NCI-H1436 (cell line): Measurements from ENCODE around the gene DDAH1.

ENCODE experiments used
- DNase-seq: peaks from one replicate; lab custom pipeline; 2025; lab: John Stamatoyannopoulos, UW

DDAH1 gene

DNA sequence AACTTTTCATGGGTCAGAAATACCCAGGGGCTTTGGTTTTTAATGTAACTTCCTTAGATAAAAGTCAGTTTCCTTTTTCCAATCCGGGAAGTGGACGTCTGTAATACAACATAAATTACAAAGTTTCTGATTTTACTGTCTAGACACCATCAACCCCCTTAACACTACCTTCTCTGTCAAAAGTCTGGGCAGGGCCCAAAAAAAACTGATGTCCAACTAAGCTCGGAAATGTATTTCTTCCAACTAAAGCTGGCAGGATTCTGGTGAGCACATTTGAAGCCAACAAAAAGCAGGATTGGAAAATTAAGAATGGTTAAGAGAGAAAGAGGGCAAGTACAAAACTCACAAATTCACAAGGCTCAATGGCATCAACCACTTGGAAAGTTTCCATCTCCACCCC is 24.3 kb downstream of the DDAH1 start:
- no peak for DNase-seq

DNA sequence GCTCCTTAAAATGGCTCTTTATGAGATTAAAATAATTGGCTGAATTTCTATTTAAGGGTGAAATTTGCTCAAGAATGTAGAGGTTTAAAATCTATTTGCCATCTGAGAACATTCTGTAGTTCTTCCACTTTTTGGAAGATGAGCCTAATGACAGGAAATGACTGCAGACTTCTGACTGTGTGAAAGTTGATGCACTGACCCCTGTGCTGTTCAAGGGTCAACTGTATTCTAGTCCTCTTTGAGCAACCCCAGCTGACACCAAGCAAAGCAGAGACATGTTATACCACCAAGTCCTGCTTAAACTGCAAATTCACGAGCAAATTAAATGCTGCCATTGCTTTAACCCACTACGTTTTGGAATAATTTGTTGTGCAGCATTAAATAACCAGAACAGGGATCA is 26.6 kb downstream of the DDAH1 start:
- DNase-seq, result no peak

DNA sequence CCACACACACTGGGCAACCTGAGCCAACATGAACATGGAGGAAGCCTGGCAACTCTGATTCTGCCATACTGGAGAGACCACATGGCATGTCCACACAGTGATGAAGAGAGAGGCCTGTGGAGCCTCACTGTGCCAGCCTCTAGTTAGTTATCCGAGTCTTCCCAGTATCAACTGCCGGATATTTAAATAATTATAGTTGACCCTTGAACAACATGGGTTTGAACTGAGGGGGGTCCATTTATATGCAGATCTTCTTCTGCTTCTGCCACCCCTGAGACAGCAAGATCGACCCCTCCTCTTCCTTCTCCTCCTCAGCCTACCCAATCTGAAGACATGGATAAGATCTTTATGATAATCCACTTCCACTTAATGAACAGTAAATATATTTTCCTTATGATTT is 27.8 kb downstream of the DDAH1 start:
- no peak for DNase-seq

DNA sequence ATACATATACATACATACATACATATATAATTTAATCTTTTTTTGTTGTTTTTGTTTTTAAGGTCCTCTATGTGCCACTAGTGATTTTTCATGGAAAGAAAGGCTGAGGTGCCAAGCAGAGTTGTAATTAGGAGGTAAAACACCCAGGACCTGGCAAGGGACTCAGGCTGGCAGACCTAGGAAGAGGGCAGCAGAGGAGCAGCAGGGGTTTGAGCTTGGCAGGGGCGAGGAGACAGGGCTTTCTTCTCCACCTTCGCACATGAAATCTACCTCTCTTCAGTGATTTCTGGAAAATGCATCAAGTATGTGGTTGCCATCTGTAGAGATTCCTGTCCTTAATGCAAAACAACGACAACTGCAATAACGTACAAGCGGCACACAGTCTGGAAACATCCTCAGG is 31.9 kb downstream of the DDAH1 start:
- DNase-seq, result no peak

DNA sequence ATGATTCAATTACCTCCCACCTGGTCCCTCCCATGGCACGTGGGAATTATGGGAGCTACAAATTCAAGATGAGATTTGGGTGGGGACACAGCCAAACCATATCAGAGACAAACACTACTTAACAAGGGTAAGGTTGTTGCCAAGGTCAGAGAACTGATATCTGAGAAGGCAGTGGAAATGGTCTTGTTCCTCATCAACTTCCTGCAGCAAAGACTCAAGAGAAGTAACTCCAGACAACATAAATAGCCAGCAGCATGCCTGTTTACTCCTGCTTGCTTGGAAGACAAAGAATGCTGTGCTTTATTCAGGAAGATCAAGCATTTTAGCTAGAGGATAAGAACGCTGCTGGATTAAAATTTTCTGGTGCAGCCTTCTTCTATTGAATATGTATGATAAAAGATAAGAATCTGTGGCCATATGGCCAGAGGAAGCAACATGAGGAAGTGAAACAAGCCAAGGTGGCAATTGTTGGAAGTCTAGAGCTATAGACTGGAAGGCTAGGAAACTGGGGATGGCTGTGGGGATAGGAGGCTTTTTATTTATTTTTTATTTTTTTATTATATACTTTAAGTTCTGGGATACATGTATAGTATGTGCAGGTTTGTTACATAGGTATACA is 36.4 kb downstream of the DDAH1 start:
- no peak for DNase-seq

DNA sequence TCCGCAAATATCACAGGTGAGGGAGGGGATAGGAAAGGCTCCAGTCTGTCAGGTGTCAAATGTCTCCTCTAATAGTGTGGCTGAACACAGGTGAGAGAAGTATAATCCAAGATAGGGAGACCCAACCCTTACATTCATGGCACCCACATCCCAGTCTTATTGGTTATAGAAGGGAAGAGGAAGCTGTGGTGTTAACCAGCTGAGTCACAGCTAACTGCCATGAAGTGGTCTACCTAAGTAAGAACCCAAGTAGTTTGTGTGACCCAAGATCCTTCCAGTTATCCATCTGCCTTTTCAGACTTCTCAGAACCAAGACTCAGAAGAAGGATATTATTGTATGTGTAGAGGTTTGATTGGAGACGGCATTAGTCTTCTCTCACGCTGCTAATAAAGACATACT is 37.1 kb downstream of the DDAH1 start:
- DNase-seq, result no peak

DNA sequence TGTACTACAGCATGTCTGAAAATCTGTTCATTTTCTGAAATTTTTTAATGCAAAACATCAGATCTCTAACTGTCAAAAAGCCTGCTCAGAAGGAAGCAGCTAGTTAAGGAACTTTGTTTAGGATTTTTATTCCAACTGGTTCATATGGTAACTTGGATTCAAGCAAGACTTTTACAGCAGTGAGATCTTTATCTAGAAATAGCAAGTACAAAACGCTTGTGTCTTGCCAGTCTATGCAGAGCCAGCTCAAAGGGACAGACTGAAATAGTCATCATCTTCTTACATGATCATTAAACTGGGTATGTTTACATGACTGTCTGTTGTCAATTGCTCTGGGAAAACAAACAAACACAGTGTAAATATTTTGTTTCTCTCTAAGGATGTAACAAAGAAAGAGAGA is 37.6 kb downstream of the DDAH1 start:
- DNase-seq, result no peak

DNA sequence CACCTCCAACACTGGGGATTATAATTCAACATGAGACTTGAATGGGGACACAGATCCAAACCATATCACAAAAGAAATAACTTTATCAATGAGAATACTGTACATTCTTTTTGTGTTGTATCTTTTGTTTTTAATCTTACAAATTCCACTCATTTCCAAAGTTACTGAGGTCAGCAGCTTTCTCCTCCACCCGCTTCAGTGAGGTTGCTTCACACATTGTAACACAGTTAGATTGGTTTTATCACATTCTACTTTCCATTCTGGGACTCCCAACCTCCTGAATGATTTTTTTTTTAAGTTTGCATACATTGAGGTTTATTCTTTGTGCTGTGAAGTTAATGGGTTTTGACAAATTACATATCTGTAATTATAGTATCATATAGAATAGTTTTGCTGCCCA is 43.8 kb downstream of the DDAH1 start:
- DNase-seq, result no peak

DNA sequence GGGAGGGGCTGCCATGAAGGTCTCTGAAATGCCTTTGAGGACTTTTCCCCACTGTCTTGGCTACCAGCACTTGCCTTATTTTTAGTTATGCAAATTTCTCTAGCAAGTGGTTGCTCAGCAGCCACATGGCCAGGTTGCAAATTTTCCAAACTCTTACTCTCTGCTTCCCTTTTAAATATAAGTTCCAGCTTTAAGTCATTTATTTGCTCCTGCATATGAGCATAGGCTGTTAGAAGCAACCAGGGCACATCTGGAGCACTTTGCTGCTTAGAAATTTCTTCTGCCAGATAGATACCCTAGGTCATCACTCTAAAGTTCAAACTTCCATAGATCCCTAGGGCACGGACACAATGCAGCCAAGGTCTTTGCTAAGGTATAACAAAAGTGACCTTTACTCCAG is 44.8 kb downstream of the DDAH1 start:
- DNase-seq, result no peak

DNA sequence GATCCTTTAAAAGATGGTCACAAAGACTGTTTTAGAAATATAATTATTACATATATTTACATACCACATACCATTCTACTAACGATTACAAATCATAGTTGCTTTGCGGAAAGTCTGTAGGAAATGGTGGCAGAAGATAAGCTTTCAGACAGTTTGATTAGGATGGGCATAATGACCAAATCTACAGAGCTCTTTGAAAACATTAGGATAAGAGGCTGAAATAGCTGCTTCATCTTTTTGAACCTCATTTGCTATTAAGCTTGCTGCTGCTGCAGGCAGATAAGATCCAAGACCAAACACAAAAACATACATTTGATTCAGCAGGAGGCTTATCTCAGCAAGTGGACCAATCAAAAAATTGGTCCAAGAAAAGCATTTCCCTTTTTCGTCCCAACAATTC is 47.1 kb downstream of the DDAH1 start:
- no peak for DNase-seq

DNA sequence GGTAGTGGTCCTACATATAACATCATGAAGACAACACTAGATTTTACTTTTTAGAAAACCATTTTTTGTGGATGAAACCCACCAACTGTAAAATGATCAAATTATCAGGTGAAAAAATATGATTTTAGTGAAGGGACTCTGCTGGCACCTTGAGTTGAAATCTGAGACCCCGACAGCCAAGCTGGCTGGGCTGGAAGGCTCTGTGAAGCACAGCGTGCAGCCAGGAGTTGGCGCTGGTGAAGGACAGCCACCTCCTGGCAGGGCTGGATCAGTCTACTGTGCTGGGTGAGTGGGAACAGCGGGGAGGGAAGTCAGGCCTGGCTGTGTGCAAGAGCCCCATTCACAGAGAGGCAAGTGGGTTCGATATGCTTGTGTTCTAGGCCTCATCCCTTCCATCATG is 47.9 kb downstream of the DDAH1 start:
- DNase-seq, result no peak

DNA sequence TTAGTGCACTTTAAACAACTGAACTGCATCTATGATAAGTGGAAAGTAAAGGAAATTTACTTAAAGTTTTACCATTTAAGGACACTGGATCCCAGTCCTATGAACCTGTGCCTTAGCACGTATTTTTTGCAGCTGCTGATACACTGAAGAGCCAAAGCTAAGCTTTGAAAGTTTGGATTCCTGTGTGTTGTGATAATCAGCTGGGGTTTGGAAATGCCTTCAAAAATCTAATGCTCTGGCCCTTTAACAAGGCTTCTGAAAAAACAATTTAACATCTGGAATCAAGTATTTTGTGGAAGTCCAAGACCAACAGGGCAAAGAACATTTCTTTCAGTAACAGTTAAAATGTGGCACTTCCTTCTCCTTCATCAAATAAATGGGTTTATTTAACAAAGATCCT is 51.8 kb downstream of the DDAH1 start:
- DNase-seq, result no peak

DNA sequence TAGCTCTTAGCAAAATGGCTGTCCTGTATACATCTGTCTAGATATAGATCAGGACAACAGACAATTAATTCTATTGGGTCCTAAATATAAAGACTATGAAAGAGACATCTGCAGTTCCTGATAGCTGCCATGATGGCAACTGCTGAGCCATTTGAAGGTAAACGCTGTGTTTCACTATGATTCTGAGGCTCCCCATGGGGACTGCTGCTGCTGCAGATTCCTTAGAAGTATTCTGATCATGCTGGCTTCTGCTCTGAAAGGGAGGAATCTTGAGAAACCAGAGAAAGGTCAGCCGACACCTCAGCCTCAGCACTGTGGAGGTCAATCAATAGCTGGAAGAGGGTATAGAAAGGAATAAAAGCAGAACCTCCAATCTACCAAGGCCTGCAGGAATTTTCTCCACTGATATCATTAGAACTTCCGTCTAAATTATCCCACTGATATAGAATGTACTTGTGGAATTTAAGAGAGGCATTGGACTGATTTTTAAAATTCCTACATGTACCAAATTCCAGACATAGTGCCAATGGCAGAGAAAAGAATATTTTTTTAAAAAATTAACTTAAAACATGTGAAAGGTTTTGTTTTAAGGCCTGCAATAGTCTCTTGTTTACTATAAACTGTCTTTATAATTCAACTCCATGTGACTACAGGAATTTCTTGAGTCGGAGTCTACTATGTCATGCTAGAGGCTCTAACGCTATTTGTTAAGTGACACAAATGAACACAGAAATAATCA is 53.2 kb downstream of the DDAH1 start:
- DNase-seq, result no peak

DNA sequence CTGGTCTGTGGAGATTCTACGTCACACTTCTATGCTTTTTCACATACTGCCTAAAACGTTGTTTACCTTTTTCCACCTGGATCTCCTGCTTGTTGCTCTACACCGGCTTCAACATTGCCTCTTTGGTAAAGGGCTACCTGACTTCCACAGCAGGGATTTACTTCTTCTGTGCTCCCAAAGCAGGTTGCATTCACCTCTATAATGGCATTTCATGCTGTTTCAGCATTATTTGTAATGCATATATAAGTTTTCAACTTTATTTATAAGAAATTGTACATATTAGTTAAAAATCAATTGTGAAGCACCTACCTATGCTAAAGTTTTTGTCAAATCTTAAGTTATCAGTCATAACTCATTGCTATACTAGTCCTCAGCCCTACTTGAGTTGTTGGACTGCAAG is 55.4 kb downstream of the DDAH1 start:
- no peak for DNase-seq

DNA sequence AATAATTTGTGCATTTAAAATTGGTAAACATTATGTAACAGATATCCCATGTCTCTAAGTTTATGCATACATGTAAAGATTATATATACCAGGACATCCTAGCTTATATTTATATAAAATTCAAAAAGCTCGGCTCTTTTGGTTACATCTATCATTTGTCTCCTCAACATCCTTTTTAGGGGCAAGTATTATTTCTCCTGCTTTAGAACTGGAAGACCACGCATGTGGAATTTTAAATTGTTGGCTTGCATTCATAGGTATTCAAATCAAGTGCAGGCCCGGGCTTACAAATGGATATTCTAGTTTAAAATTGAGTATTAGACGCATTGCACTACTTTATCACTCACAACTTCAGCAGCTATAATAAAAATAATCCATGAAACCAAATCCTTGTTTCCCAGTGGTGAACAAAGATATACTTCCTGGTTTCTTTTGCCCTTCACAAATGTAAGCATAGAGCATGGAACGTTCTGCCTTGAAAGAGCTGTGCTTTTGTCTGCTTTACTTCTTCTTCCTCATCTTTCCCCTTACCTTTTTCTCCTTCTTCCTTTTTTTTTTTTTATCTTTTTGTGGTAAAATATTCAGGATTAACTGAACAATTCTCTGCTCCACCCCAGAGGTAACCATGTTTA is 57.1 kb downstream of the DDAH1 start:
- no peak for DNase-seq

DNA sequence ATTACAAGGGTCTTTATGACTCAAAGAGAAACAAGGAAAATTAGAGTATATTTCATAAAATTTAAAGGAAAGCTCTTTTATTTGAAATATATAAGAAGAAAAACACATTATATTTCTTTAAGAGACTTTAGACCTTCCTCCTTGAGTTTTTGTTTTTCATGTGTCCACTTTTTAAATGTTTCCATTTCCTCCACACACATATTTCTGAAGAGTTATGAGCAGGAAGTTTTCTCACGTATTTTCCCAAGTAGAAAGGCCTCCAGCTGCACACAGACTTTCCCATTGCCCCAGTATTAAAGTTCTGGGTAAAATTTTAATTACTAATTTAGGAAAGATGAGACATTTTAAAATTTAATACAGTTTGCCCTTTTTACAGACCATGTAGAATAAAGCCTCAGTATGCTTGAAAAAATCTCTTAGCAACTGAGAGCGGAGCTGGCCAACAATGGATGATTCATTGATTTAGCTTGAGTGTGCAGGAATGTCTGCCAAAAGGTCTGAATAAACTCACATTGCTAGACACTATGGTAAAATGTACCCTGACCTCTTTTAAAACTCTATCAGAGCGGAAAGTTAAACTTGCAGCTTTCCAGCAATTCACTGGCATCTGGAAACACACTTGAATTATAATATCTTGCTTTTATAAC is 57.9 kb downstream of the DDAH1 start:
- no peak for DNase-seq

DNA sequence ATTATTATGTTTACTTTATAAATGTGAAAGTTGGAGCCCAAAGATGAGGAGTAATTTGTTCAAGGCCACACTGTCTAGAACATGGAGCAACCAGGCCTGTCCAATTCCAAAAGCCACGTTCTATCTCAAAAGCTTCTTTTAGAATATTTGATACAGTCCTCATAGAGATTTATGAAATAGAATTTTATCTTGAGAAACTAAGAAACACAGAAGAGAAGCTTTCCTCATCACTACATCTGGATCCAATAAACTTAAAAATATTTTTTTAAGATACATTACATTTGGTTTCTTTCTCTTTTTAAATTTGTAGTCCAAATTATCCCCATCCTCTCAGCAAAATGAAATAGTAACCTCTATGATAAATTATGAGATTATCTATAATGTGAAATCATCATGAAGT is 58.9 kb downstream of the DDAH1 start:
- DNase-seq, result no peak

DNA sequence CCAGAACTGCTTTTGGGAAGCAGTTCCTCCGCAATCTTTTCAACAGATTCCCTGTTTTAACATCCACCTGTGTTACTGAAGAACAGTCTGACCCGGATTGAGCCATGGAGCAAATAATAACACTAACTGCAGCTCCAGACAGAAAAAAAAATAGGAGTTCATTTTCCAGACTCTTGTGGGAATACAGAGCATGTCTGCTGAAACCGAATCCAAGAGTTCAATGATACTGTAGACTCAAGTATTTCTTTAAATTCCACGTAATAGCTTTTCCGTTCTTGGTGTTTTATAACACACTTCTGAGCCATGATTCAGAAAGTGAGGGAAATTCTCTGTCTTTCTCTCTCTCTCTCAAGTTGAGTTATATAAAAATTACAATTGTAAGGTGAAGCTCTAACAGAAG is 60.6 kb downstream of the DDAH1 start:
- DNase-seq, result no peak

DNA sequence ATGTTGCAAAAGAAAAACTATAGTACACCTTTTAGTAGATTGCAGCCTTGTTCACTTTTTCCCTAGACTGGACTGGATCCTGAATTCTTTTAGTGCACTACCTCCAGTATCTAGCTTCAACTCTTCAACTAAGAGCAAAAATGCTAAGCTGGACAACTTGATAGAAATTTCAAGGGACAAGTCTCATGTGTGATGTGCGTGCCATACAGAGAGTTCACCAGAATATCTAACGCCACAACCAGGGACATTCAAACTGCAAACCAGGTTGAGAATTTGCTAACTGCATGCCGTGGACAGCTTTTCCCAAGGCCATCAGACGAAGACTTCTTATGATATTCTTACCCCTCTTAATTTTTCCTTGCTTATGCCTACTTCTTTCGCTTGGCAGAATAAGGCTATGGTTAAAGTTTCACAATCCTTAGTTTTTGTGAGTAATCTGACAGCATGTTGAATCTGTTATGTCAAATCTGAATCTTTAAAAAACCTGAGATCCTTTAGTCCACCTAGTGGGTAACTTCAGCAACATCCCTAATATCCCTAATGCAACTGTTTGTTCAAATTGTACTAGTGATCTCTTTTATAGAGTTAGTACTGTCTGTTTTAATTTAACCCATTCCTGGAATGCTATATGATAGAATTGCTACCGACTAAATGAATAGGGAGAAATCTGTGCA is 66.4 kb downstream of the DDAH1 start:
- no peak for DNase-seq

DNA sequence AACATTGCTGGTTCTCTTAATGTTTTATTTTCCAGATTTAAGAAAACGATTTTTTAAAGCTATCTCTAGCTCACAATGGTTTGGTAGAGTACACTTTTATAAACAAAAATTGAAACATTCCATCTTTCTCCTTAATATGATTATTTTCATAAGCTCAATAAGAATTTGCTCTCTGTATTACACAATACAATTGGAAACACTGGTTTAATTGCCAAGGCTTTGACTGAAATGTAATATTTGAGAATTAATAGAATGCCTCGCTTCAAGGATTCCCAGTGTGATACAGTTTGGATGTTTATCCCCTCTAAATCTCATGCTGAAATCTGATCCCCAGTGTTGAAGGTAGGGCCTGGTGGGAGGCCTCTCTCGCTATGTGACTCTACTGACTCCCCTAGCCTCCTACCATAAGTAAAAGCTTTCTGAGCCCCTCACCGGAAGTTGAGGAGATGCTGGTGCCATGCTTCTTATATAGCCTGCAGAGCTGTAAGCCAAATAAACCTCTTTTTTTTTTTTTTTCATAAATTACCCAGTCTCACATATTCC is 67.4 kb downstream of the DDAH1 start:
- DNase-seq, result no peak

DNA sequence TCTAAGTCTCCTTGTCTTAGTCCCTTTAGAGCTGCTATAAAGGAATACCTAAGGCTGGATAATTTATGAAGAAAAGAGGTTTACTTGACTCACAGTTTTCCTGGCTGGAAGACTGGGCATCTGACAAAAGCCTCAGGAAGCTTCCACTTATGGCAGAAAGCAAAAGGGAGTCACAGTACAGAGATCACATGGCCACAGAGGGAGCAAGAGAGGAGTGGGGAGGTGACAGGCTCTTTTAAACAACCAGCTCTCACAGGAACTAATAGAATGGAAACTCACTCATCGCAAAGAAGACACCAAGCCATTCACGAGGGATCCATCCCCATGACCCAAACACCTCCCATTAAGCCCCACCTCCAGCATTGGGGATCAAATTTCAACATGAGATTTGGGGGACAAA is 68.8 kb downstream of the DDAH1 start:
- DNase-seq, result no peak

DNA sequence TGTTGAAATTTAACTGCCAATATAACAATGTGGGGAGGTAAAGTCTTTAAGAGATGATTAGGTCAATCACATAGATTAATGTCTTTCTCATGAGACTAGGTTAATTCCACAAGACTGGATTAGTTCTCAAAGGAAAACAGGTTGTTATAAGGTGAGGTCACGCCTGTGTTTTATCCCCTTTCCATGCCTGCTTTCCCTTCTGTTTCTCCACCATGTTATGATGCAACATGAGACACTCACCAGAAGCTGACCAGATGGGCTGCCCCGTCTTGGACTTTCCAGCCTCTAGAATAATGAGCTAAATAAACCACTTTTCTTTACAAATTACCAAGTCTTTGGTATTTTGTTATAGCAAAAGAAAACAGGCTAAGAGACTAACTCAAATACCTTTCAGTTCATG is 70.8 kb downstream of the DDAH1 start:
- no peak for DNase-seq
